Lower lobe of right lung (tissue), 2 donors: ENCODE results near the gene TRIM8. TPM values are rescaled to one million over a fixed set of nuclear protein-coding genes. Genes with fewer than 3 reads are reported as not detected.
A peak's percentile ranks its signal among the peaks of the same experiment; 100 is the strongest.

ENCODE experiments used
- ATAC-seq, 2 donors: fragments of 200-7000 bp; cut with Tn5 transposase; one replicate each; pipeline ENCODE4 v1.9.1; 2020 to 2022; ENCODE audit warnings: mild to moderate bottlenecking in 2 of 2, moderate library complexity in 2 of 2
- DNase-seq: peaks from one replicate; pipeline ENCODE4 v3.0.0-alpha.2; 2020
- H3K27ac ChIP-seq: fragments of 200-600 bp; one replicate; pipeline ENCODE4 v1.8.0; 2022
- H3K27me3 ChIP-seq: fragments of 200-600 bp; one replicate; pipeline ENCODE4 v1.8.0; 2022; ENCODE audit warnings: low read depth
- H3K36me3 ChIP-seq: fragments of 200-600 bp; one replicate; pipeline ENCODE4 v1.8.0; 2022; ENCODE audit warnings: mild to moderate bottlenecking
- H3K4me1 ChIP-seq: fragments of 200-600 bp; one replicate; pipeline ENCODE4 v1.8.0; 2022
- H3K4me3 ChIP-seq: fragments of 200-600 bp; one replicate; pipeline ENCODE4 v1.8.0; 2022; ENCODE audit warnings: mild to moderate bottlenecking
- H3K9me3 ChIP-seq: fragments of 200-600 bp; one replicate; pipeline ENCODE4 v1.8.0; 2022
- CTCF ChIP-seq: fragments of 200-600 bp; IDR thresholded peaks from one replicate; pipeline ENCODE4 v1.8.0; 2022; ENCODE audit warnings: antibody characterized with exemption, mild to moderate bottlenecking
- intact Hi-C: fragments of 100-400 bp; cut with DNase I; formaldehyde crosslinking; loops from one replicate; pipeline ENCODE4 v1.11.0; 2022
- total RNA-seq: library from RNA; stranded (reverse); fragmentation: NEBNext Ultra II Directional; extraction: Animal tissue kit (Norgen Biotek cat#: 25700); gene quantifications from one replicate; pipeline ENCODE4 v1.2.1, GENCODE V29; 2021
- donor health status: DM: no; HTN: yes; CAD: no; lungs with severe emphysema.

The TRIM8 gene
- total RNA-seq, 1 donor from 2014 or later = 142 TPM

GRCh38 chr10:102675011-102675665 lies 30.9 kb downstream of the TRIM8 start:
- peaks cover 77% of the 10 kb centered on the region for H3K4me1 ChIP-seq
- no peaks in the 10 kb centered on the region for H3K27me3 ChIP-seq
- H3K9me3 ChIP-seq = no peaks in the 10 kb centered on the region
- H3K36me3 ChIP-seq = no peaks in the 10 kb centered on the region
- H3K4me3 ChIP-seq = peak overlapping the region; percentile 34
- H3K27ac ChIP-seq = peak overlapping the region; percentile 82
- ATAC-seq (no peak), DNase-seq (no peak)
- no peak for TF ChIP-seq CTCF
- intact Hi-C loops = no loop called here

DNA sequence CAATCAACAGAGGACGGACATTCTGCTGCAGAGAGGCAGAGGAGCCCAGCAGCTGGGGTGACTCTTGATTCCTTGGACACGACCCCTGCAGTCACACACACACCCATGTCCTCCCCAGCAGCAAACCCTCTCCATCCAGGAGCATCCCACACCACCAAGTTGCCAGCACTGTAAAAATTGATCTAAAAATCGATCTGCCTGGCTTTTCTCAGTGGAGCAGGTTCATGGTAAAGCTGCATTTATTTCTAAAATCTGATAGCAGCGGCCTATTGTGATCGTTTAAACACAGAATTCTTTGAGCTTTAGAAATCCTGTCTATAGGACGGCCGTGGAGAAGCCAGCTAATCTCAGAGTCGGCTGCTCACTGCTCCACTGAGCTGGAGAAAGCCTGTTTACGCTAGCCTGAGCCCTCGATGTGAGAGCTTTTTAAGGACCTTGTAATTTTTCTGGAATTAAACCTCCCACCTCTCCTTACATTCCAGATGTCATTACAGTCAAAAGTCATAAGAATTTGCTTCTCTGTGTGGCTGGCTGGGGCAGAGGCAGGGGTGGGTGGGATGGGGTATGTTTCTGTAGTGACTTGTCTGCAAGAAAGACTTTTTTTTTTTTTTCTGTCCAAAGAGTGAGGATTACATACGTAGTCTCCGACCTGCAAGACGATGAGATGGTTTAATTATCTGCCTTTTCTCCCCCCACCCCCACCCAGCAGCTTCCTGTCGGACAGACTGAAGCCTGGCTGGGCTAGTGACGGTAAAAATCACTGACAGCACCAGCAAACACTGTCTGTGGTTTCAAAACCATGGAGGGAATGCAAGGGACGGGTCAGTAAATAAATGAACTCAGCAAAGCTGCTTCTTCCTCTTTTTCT lies 31.6 kb downstream of the TRIM8 start:
- Histone ChIP-seq H3K4me3 (no peak overlapping the region), H3K27ac (peak overlapping the region; percentile 82), H3K36me3 (no peaks in the 10 kb centered on the region), H3K27me3 (no peaks in the 10 kb centered on the region), H3K4me1 (peaks cover 72% of the 10 kb centered on the region), H3K9me3 (no peaks in the 10 kb centered on the region)
- TF ChIP-seq CTCF = no peak
- ATAC-seq (peak; percentile 34 to 57), DNase-seq (no peak)
- intact Hi-C loops = no loop called here

DNA sequence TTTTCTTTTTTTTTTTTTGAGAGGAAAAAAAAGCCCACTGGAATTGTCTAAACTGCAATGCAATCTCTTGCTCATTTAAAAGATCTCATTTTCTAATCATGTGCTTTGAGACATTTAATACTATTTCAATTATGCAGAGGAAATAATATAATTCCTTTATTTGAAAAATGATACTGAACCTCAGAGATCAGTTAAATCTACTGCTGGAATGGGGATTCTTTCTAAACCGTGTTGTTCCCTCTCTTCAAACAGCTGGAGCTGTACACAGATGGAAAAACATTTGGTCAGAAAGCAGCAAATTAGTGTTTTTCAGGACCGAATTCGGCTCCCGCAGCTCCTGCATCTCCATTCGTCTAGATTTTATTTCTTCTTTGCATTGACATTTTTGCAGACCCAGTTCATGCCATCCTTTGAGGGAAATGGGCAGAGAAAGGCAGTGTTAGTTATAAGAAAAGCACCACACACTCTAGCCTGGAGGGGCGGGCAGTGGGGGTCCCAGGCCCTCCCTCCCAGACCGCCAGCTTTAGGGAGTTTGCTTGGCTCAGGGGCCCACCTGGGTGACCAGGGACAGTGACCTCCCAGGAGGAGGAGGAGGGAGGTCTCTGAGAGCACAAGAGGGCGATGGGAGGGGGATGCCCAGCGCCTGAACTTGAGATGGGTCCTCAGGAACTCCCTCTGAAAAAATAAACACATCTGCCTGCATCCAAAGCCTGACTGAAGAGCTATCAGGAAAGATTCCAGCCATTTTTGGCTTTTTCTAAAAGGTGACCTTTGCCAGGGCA lies 32.4 kb downstream of the TRIM8 start:
- intact Hi-C loops = no loop called here
- H3K4me3 ChIP-seq = no peak overlapping the region
- no peaks in the 10 kb centered on the region for H3K36me3 ChIP-seq
- peaks cover 72% of the 10 kb centered on the region for H3K4me1 ChIP-seq
- peak overlapping the region; percentile 82 for H3K27ac ChIP-seq
- no peak for TF ChIP-seq CTCF
- no peaks in the 10 kb centered on the region for H3K9me3 ChIP-seq
- DNase-seq (no peak), ATAC-seq (no peak)
- H3K27me3 ChIP-seq = no peaks in the 10 kb centered on the region

- intact Hi-C loops = no loop called here
- no peak for DNase-seq
- no peak for ATAC-seq
Measured at GRCh38 chr10:102677331-102678067, 33.2 kb downstream of the TRIM8 start.

More at GRCh38 chr10:102677331-102678067, 33.2 kb downstream of the TRIM8 start:
- Histone ChIP-seq H3K4me3 (no peak overlapping the region), H3K36me3 (no peaks in the 10 kb centered on the region), H3K27me3 (no peaks in the 10 kb centered on the region), H3K9me3 (no peaks in the 10 kb centered on the region), H3K4me1 (peaks cover 67% of the 10 kb centered on the region), H3K27ac (peak overlapping the region; percentile 82)
- TF ChIP-seq CTCF = no peak
